ENCODE results near the gene DIAPH2.
"Not testable (repeated sequence)": the region's sequence is repeated elsewhere in the genome, so short reads cannot be mapped to it uniquely, and the experiment has no call there.

Gene DIAPH2

DNA sequence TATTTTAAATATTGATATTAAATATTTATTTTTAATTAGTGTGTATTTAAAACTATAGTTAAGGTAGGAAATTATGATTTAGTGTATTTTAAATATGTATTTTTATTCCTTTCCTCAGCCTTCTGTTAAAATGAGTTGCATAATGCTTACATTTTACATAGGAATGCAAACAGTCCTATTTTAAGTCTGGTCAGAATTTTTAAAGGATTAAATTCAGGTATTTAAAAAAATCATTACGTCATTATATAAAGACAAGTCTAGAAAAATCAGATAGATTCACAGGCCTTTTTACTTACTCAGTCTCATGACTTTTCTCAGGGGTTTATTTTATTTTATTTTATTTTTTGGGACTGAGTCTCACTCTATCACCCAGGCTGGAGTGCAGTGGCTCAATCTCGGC is 148.7 kb downstream of the DIAPH2 start:
- DNase-seq (ENCODE audit: low spot score): no peak

DNA sequence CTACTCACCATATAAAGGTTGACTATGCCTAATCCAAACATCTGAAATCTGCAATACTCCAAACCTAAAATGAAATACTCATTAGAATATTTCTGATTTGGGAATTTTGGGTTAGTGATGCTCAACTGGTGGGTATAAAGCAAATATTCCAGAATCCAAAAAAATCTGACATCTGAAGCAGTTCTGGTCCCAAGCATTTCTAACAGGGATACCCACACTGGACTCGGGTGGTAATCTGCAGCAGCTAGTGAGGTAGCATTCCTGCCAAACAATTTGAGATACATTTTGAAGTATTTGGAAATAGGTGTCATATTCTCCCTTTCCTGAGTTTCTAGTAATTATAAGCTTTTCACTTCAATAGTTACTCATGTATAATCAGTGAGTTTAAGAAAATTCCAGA is 149.5 kb downstream of the DIAPH2 start:
- no peak for DNase-seq (ENCODE audit: low spot score)

DNA sequence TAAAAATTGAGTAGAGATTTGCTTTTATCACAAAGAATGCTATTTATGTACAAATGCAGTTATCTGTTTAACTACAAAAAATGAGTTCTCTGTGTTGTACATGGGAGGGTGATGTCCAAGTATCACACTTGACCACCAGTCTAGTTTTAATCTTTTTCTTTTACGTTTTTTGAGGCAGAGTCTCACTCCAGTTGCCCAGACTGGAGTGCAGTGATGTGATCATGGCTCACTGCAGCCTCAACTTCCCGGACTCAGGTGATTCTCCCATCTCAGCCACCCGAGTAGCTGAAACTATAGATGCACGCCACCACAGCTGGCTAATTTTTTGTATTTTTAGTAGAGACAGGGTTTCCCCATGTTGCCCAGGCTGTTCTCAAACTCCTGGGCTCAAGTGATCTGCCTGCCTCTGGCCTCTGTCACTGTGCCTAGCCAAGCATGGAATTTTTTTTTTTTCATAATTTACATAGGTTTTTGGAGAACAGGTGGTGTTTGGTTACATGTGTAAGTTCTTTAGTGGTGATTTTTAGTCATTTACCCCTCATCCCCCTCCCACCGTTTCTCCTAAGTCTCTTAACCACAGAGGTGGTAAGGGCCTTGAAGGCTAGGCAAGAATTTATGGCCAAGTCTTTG is 151.1 kb downstream of the DIAPH2 start:
- DNase-seq (ENCODE audit: low spot score): no peak

DNA sequence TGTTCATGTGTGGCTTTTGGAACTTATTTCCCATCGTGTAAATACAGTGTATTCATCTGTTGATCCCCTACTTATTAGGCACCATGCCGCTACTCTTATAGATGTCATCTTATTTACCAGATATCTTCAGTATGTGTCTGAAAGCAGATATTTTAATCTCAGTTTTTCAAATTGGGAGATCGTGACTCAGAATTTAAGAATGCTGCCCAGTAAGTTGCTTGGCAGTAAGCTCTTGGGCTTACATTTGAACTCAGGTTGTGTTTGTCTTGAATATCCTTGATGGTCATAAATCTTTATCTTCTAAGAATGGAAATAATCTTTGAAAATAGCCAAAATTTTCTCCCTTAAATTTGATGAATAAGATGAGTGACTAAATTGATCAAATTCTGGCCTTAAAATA is 153.2 kb downstream of the DIAPH2 start:
- no peak for DNase-seq (ENCODE audit: low spot score)

DNA sequence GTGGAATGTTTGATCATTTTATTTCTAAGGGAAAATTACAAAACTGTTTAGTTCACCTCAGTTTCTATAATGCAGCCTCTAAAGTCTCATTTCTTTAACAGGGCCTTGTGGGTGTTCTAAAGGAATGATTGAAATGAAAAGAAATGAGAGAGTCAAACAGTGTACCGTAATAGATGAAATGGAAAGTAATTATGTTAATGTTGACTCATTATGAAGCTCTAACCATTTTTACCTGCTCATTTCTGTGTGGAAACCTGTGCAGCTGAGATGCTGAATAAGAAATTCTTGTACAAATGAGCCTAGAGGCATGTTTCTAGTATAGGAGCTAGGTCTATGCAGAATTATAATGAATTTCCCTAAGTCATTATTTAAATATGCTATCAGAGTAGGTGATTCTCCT is 153.9 kb downstream of the DIAPH2 start:
- DNase-seq (ENCODE audit: low spot score): no peak

DNA sequence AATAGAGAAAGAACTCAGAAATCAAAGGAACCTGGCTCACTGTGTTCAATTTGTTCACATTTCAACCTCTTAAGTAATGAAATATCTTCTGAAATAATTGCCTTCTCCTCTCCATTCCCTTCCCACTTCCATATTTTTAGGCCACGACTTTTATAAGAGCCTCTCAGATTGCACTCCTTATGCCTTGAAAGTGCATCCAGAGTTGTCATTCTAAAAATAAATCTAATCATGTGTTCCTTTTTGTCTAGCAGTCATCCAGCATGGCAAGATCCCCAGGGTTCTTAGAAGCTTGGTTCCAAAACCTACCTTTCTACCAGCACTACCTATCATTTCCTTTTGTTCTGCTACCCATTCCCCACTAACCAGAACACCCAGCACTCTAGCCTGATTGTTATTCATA is 156.7 kb downstream of the DIAPH2 start:
- no peak for DNase-seq (ENCODE audit: low spot score)

DNA sequence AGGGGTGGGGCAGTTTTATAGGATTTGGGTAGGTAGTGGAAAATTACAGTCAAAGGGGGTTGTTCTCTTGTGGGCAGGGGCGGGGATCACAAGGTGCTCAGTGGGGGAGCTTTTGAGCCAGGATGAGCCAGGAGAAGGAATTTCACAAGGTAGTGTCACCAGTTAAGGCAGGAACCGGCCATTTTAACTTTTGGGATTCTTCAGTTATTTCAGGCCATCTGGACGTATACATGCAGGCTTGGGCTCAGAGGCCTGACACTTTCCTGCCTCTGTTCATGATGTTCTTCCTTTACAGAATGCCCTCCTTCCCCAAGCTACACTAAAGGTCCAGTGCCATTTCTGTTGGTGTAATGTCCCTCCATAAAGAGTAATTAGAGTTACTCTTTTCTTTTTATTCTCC is 157.2 kb downstream of the DIAPH2 start:
- DNase-seq (ENCODE audit: low spot score): not testable (repeated sequence)

DNA sequence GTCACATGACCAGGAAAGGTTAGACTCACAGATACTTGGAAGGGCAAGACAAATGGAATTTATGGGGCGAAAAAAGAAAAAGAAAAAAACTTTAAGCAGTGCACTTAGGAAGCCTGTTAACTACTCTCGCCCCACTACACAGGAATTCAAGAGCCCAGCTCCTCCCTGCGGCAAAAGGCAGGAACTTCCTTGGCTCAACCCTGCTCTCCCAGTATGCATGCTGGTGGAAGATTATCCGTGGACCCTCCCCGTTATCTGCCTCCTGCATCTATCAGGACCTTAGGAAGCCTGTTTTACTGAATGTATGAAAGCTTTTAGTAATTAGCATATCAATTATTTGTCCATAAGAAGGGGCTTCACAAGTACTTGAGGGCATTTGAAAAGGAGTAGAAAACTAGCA is 158.9 kb downstream of the DIAPH2 start:
- DNase-seq (ENCODE audit: low spot score): no peak

DNA sequence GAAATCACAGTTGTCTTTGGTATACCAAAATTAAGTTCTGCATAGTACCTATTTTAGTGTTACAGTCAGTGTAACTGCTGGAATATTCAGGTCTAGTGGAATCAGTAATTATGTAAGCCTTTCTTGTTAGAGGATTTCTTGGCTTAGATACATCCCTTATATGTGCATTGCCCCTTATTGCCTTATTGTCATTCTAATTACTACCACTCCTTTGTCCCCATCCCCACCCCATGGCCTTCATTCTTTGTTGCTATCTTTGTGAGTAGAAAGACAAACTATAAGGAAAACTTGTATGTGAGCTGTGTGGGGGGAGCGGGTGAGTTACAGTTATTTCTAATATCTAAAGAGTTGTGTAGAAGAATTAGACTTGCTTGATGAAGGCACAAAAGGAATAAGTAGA is 162.2 kb downstream of the DIAPH2 start:
- DNase-seq (ENCODE audit: low spot score): no peak

DNA sequence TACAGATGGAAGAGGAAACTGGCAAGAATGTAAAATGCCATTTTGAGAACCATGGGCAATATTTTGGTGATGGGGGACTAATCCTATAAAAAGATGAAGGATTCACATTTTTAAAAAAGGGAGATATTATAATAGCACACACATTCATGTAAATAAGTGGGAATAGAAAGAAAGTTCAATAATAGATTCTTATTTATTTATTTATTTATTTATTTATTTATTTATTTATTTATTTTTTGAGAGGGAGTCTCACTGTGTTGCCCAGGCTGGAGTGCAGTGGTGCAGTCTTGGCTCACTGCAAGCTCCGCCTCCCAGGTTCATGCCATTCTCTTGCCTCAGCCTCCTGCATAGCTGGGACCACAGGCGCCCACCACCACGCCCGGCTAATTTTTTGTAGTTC is 174.8 kb downstream of the DIAPH2 start:
- DNase-seq (ENCODE audit: low spot score): not testable (repeated sequence)

DNA sequence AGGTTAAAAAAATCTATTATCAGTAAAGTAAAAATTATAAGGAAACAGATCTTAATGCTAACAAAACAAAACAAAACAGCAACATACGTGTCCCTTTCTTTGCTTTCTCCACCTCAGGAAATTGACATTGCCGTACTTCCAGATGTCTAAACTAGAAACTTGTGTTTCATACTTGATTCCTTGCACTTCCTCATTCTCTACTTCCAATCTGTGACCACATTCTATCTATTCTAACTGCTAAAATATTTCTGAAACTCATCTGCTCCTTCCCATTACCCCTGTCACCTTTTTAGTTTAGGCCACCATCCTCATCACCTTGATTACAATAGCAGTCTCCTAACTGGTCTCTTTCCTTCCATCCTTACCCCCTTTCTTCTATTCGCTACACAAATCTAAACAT is 176.6 kb downstream of the DIAPH2 start:
- DNase-seq (ENCODE audit: low spot score): no peak

DNA sequence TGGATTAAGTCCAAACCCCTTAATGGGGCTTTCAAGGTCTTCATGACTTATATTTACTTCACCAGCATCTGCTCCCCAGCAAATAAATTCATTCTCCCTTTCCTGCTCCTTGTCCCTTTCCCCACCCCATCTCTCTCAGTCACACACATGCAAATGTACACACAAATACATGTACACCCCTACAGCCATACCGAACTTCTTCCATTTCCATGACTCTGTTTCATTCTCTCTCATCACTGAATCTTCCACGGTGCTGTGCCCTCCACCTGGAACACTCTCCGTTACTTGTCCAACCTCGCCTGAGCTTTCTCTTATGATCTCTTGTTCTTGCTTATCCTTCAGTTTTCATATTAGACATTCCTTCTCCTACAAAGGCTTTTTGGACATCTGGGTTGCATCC is 177.0 kb downstream of the DIAPH2 start:
- DNase-seq (ENCODE audit: low spot score): no peak

DNA sequence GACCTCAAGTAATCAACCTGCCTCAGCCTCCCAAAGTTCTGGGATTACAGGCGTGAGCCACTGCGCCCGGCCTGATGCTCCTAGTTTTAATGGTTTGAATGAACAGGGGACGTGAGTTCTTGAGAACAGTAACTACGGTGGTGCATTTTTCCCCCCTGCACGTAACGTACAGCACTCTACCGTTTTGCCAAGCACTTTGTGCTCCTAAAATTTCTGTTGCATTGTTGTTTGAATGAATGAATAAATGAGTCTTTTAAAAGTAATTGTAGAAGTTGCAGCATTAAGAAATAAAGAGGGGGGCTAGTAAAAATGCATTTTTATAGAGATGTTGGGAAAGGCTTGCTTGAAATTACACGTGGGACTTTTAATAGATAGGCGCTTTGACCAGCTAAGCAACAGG is 199.0 kb downstream of the DIAPH2 start, which contains the start of gene RPA4:
RPA4 (plus strand) TSS at position 301 of the 400 bp plus-strand sequence. CDS start 403 bp downstream, outside the sequence.
- DNase-seq (ENCODE audit: low spot score): no peak

DNA sequence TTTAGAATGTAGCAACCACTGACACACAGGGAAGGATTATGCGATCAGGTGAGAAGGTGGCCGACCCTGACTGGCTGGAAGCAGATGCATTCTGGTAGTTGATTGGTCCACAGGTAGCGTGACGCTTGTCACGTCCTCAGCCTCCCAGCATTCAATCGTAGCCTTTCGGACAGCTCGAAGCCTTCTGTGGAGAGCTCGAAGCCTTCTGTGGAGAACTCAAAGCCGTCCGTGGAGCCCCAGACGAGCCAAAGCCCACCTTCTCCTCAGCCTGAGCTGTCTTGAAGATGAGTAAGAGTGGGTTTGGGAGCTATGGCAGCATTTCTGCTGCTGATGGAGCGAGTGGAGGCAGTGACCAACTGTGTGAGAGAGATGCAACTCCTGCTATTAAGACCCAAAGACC is 199.4 kb downstream of the DIAPH2 start:
- no peak for DNase-seq (ENCODE audit: low spot score)

DNA sequence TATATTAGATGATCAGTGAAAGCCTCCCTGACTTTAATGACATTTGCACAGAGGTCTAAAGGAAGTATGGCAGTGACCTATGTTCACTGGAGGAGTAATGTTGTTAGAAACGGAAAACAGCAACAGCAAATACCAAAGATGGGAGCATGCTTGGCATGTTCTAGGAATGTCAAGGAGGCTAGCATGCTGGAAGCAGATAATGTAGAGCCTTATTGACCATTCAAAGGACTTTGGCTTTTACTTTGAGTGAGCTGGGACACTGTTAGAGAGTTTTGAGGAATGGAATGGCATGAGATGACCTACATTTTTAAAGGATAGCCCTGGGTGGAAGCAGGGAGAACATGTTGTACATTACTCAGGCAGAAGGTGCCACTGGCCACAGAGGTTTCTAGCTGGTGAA is 205.1 kb downstream of the DIAPH2 start:
- DNase-seq (ENCODE audit: low spot score): no peak

DNA sequence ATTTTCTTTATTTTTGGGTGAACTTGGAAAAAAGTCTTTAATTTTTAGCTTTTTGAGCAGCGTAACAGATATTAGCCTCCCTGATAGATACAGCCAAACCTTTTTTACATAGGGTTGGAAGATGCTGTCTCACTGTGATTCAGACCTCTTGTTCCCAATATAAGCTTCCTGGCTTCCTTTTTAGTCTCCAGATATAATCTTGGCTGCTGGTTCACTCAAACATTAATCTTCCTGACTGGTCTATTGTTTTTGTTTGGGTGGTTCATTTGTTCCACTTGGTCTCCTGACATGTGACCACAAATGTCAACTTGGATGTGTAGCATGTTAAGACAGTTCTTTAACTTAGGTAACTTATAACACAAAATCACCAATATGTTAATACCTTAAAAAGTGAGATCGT is 222.1 kb downstream of the DIAPH2 start:
- no peak for DNase-seq (ENCODE audit: low spot score)

DNA sequence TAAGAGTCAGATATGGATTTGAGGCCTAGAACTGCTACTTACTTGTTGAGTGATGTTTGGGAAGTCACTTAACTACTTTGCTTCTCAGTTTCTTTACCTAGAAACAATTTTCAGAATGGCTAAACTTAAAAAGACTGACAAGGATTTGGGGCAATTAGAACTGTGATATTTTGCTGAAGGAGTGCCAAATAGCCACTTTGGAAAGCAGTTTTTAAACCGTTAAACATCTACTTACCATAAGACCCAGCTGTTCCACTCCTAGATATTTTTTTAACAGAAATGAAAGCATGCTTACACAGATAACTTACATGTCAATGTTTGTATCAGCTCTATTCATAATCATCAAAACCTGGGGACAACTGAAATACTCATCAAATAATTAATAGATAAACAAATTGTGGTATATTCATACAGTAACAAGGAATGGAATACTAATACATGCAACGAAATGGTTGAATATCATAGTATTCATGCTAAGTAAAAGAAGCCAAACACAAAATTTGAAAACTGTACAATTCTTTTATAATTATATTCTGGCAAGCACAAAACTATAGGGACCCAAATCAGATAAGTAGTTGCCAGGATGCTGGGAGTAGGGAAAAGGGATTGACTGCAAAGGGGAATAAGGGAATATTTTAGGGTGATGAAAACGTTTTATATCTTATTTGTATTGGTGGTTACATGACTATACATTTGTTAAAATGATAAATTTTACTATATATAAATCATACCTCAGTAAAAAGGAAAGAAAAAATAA is 223.1 kb downstream of the DIAPH2 start:
- no peak for DNase-seq (ENCODE audit: low spot score)

DNA sequence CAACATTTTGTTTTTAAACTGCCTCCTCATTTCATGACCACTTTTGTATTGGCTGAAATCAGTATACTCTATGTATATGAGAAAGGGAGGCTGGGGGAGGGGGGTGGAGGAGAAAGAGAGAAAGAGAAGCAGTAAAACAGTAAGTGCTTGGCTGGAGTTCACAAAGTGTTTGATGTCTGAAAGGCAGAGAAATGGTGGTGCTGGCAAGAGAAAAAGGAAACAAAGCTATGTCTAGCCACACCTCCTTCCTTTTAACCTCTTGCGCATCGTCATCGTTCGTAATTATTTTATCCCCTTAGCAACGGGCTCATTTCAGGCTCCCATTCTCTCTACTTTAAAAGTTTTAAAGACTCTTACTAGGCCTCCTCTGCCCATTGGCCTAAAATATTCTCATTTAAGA is 224.6 kb downstream of the DIAPH2 start:
- no peak for DNase-seq (ENCODE audit: low spot score)

DNA sequence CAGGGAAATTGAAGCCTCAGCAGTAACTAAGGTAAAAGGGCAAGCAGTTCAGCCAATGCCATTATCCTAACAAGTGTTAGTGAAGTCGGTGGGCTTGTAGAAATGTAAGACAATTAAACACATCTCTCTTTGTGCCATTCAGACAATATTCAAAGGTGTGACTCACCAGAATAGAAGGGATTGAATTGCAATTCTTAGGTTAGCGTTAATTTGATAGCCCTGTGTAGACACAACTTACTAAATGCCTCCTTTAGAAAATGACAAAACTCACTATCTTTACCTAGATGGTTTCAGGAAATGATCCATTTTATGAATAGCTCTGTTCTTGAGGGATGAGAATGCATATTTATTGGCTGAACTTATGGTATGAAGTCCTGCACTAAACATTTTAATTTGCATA is 234.2 kb downstream of the DIAPH2 start:
- no peak for DNase-seq (ENCODE audit: low spot score)

DNA sequence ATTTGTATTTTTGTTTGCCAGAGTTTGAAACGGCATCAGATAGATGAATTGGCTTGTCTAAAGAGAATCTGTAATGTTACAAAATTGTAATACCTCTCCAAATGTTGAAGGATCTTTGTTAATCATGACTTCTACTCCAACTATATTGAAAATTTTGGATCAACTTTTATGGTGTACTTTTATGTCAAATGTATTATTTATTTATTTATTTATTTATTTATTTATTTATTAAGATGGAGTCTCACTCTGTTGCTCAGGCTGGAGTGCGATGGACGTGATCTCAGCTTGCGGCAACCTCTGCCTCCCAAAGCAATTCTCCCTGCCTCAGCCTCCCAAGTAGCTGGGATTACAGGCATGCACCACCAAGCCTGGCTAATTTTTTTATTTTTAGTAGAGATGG is 235.0 kb downstream of the DIAPH2 start:
- DNase-seq (ENCODE audit: low spot score): no peak

DNA sequence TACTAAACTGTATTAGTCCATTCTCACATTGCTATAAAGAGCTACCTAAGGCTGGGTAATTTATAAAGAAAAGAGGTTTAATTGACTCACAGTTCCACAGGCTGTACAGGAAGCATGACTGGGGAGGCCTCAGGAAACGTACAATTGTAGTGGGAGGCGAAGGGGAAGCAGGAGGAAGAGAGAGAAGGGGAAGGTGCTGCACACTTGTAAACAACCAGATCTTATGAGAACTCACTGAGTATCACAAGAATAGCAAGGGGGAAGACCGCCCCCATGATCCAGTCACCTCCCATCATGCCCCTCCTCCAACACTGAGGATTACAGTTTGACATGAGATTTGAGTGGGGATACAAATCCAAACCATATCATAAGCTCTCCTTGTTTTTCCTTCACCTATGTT is 239.9 kb downstream of the DIAPH2 start:
- DNase-seq (ENCODE audit: low spot score): no peak

DNA sequence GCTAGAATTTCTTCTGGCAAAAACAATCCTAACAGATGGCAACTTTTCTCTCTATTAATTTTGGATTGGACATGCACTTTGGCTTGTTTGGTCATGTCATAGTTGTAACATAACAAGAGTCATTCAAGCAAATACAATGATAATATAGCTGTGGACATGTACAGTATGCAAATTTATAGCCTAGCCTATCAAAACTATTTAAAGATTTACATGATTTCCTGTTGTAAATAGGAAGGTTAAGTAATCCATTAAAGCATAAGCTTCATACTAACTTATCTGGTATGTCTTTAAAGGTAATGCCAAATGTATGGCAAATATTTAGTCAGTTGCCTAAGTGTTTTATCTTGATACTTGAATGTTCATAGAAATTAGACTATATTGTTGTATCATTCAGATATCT is 244.4 kb downstream of the DIAPH2 start:
- no peak for DNase-seq (ENCODE audit: low spot score)

DNA sequence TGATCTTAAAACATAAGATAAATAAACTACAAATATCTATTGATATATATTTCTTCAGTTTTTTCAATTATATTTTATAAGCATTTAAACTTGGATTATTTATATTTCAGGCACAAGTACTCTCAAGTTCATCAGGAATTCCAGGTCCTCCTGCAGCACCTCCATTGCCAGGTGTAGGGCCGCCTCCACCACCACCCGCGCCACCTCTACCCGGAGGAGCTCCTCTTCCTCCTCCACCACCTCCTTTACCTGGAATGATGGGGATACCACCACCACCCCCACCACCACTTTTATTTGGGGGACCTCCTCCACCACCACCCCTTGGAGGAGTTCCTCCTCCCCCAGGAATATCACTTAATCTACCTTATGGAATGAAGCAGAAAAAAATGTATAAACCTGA is 273.1 kb downstream of the DIAPH2 start:
- DNase-seq (ENCODE audit: low spot score): no peak

DNA sequence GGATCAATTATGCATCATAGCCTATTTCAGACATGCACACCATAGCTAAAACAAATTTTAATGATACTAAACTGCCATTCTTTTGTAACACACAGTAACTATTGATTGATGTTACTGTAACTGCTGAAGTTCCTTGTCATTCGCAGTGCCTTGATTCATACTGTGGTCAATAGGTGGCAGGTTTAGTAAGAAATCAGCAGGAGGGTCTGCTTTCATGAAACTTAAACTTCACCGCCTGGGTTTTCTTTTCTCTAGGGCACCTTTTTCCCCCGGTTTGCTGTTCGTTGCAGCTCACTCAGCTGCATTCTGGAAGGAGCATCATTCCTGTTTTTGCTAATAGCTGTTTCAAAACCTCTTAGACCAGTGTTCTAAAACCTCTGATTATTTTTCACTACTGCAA is 287.2 kb downstream of the DIAPH2 start:
- no peak for DNase-seq (ENCODE audit: low spot score)
